DND-41 (cell line): ENCODE data around the gene TGIF1.

ENCODE experiments used
- CTCF ChIP-seq: IDR thresholded peaks from 2 replicates; pipeline ENCODE4 v1.5.1; 2012; ENCODE audit warnings: borderline replicate concordance, low read length, moderate library complexity, mild to moderate bottlenecking; ENCODE audit not compliant: poor library complexity, severe bottlenecking; ENCODE audit errors: extremely low read depth
- EZH2 ChIP-seq: IDR thresholded peaks from 3 replicates; pipeline ENCODE4 v1.6.1; 2012; ENCODE audit warnings: borderline replicate concordance, low read depth, mild to moderate bottlenecking, moderate library complexity, low read length, inconsistent platforms; ENCODE audit not compliant: severe bottlenecking

- no peak for TF ChIP-seq CTCF
- TF ChIP-seq EZH2: no peak
These were observed 27.1 kb upstream of the TGIF1 start for GRCh38 chr18:3422905-3423304.
